Jurkat, Clone E6-1 (cell line): ENCODE results near the gene SDK1.
"Not testable (repeated sequence)": the region's sequence is repeated elsewhere in the genome, so short reads cannot be mapped to it uniquely, and the experiment has no call there.

Source experiments
- DNase-seq: peaks from one replicate; pipeline ENCODE4 v3.0.0-alpha.2; 2011; ENCODE audit warnings: low read depth, low spot score
- H3K4me3 ChIP-seq: 2 replicates; pipeline ENCODE4 v1.5.1; 2011; ENCODE audit warnings: mild to moderate bottlenecking, low read length, control low read depth, moderate library complexity

Gene SDK1

DNA sequence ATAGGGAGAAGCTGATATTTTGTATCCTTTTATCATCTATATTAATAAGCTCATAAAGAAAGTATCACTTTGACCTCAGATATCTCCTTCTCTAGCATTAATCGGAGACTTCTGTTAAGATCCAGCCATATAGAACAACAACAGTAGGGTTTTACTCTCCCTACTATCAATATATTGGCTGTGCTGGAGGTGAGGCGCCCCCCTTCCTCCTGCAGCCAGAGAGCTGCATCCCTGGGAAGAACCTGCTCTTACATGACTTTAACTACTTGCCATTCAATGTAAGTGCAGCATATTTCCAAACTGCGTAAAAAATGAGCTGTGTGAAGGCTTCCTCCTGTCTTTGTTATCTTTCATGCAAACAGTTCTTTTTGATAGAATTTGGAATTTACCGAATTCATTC is 247.8 kb downstream of the SDK1 start:
- DNase-seq = no peak
- no peak overlapping the region for H3K4me3 ChIP-seq

- DNase-seq = no peak
- H3K4me3 ChIP-seq = no peak overlapping the region
Measured at GRCh38 chr7:3549601-3550000, 248.5 kb downstream of the SDK1 start.

- H3K4me3 ChIP-seq = no peak overlapping the region
- no peak for DNase-seq
Measured at GRCh38 chr7:3551536-3551935, 250.5 kb downstream of the SDK1 start.

- H3K4me3 ChIP-seq = no peak overlapping the region
- no peak for DNase-seq
Measured at GRCh38 chr7:3552499-3552898, 251.4 kb downstream of the SDK1 start.

DNA sequence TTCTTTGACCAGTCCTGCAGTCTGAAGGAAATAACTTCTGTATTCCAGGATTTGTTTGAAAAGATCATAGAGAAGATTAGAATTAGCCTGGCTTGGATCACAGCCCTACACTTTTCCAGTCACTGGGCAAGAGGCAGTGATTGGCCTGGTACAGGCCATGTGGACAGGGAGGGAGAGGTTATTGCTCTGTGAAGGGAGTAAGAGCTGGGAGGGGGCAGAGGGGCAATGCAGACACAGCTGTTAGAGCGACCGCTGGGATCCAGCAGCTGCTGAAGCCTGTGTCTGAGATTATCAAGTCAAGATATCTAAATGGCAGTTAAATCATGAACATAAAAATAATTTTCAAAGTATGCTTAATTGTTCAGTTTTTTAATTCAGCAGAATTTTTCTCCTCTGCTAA is 257.3 kb downstream of the SDK1 start:
- DNase-seq = no peak
- no peak overlapping the region for H3K4me3 ChIP-seq

DNA sequence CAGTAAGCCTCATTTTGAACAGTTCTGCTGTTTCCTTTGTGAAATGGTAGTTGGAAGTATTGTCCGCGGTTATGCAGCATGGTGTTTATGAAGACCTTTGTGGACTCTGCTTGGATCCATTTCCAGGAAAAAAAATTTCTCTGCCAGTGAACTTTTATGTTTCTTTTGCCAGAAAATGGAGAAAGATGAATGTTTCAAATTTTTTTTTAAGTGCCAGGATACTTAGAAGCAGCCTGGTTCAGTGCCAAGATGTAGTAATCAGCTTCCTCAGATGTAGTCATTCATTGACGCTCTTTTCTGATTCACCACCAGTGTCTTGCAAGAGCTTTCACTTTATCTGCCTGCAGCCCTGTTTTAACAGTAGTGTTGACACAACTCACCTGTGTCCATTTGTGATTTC is 258.2 kb downstream of the SDK1 start:
- H3K4me3 ChIP-seq = no peak overlapping the region
- DNase-seq = no peak

DNA sequence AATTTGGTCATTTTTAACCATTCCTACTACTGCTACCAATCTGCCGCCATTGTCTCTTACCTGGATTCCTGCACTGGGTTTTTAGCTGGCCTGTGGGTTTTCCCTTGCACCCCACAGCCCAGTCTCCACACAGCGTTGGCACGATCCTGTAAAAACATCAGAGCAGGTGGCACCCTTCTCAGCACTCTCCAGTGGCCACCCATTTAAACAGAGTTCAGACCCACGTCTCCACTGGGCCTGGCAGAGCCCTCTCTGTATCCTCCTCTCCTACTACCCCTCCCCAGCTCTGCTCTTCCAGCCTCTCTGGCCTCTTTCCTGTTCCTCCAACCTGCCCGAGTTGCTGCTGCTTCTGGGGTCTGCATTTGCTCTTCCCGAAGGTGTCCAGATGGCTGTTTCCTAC is 259.4 kb downstream of the SDK1 start:
- H3K4me3 ChIP-seq = no peak overlapping the region
- no peak for DNase-seq

GRCh38 chr7:3561932-3562331 is 260.9 kb downstream of the SDK1 start:
- no peak for DNase-seq
- no peak overlapping the region for H3K4me3 ChIP-seq

DNA sequence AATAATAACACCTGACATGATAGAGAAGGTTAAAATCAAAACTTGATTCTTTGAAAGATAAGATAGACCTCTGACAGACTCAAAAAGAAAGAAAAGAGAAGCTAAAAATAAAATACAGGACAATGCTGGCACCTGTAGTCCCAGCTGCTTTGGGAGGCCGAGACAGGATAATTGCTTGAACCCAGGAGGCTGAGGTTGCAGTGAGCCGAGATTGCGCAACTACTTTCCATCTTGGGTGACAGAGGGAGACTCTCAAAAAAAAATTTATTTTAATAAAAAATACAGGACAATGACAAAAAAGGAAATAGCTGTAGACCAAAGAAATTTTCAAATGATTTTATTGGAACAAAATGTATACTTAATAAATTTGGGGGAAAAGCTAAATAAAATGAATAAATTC is 263.2 kb downstream of the SDK1 start:
- no peak overlapping the region for H3K4me3 ChIP-seq
- DNase-seq = no peak

- H3K4me3 ChIP-seq = no peak overlapping the region
- no peak for DNase-seq
Measured at GRCh38 chr7:3568516-3568915, 267.5 kb downstream of the SDK1 start.

DNA sequence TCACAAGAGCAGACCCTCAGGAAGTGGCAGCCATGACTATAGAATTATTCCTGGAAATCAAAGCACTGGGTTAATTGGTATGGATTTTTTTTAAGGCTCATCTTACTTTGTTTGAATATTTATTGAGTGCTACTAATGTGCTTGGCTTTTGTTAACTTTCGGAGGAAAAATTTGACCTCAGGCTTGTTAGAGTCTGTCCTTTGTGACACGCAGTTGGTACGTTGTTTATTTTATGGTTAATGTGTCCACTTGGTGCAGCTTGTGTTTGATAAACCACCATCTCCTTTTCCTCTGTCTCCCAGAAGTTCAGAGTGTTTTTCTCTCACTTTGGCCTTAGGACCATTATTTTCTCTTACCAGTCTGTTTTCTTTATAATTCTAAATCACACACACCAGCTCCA is 268.6 kb downstream of the SDK1 start:
- no peak overlapping the region for H3K4me3 ChIP-seq
- no peak for DNase-seq

DNA sequence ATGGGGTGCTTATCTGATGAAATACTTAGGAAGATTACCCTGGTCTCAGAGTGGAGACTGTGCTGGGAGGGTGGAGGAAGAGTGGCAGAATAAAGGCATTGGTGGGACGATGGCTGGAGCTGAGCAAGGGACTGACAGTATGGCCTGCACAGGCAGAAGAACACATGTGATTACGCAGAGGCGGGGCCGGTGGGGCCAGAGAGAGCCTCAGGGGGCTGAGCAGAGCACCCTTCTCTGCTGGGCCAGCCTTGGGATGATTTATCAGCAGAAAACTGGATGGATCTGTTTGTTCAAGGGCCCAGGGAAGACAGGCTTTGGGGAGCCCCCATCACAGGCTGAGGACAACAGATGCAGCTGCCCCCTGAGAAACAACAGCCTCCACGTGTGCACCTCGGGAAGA is 272.1 kb downstream of the SDK1 start:
- no peak for DNase-seq
- no peak overlapping the region for H3K4me3 ChIP-seq

GRCh38 chr7:3574386-3574785 is 273.3 kb downstream of the SDK1 start:
- no peak overlapping the region for H3K4me3 ChIP-seq
- no peak for DNase-seq

GRCh38 chr7:3575753-3576531 is 274.9 kb downstream of the SDK1 start:
- DNase-seq = no peak
- no peak overlapping the region for H3K4me3 ChIP-seq

DNA sequence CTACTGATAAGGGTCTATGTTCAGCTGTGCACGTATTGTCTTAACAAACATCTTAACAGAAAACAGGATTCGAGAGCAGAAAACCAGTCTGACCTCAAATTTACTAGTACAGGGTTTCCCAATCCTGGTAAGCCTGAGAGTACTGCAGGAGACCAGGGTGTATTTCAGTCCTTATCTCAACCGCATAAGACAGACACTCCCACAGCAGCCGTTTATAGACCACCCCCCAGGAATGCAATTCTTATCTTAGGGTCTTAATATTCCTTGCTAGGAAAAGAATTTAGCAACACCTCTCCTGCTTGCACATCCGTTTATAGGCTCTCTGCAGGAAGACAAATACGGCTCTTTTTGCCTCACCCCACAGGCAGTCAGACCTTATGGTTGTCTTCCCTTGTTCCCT is 277.3 kb downstream of the SDK1 start:
- DNase-seq = no peak
- H3K4me3 ChIP-seq = no peak overlapping the region

DNA sequence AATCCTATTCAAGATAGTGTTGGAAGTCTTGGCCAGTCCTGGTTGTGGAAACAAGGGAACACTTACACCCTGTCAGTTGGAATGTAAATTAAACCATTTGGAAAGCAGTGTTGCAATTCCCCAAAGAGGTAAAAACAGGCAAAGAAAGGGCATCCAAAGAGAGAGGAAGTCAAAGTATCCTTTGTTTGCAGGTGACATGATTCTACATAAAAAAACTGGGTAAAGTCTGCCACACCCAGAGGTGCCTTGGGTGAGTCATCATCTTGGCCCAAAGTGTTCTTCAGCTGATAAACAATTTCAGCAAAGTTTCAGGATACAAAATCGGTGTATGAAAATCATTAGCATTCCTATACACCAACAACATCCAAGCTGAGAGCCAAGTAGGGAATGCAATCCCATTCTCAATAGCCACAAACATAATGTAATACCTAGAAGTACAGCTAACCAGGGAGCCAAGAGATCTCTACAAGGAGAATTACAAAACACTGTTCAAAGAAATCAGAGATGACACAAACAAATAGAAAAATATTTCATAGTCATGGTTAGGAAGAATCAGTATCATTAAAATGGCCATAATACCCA is 278.7 kb downstream of the SDK1 start:
- H3K4me3 ChIP-seq = no peak overlapping the region
- DNase-seq = no peak

DNA sequence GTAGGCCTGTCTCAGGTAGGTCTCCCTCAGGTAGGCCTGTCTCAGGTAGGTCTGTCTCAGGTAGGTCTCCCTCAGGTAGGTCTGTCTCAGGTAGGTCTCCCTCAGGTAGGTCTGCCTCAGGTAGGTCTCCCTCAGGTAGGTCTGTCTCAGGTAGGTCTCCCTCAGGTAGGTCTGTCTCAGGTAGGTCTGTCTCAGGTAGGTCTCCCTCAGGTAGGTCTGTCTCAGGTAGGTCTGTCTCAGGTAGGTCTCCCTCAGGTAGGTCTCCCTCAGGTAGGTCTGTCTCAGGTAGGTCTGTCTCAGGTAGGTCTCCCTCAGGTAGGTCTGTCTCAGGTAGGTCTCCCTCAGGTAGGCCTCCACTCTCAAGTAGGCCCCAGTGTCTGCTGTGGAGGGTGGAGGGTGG is 281.1 kb downstream of the SDK1 start:
- DNase-seq, H3K4me3 ChIP-seq: not testable (repeated sequence)

- no peak for DNase-seq
- H3K4me3 ChIP-seq = no peak overlapping the region
Measured at GRCh38 chr7:3585826-3586225, 284.8 kb downstream of the SDK1 start.

DNA sequence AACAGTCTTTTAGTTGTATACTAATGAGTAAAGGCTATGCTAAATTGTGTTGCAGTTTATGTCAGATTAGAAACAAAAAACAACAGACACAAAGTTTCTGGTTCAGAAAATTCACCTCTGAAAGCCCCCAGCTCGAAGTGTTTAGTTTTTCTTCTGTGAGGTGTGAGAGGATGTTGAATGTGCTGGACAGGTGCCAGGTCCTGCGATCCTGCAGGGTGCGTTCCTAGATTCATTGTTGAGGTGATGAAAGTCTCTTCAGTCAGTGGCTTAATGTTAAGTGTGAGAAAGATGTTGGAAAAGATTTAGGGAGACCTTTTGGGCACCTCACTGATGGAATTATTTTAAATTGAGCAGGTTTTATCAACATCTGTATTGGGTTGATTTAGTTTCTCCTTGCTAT is 287.3 kb downstream of the SDK1 start:
- no peak for DNase-seq
- no peak overlapping the region for H3K4me3 ChIP-seq

- no peak overlapping the region for H3K4me3 ChIP-seq
- DNase-seq = no peak
Measured at GRCh38 chr7:3589752-3590151, 288.7 kb downstream of the SDK1 start.

DNA sequence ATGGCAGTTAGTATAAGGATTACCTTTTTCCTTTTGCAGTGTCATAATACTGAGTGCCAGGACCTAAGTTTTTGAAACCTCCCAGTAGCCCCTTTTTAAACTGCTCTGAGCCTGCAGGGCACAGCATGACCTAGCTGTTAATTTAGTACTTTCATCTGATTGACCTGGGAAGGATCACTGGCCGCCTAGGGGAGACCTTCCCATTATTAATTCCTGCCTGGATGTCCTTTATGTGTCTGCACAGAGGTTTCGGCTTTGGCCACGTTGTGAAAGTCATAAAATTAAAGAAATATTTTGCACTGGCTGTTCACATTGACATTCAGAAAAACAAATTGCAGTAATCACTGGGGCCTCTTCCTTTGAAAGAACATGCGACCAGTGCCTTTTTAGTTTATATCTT is 290.2 kb downstream of the SDK1 start:
- no peak for DNase-seq

More for the DNA sequence above, 290.2 kb downstream of the SDK1 start:
- no peak overlapping the region for H3K4me3 ChIP-seq
